ENCODE measurements around the gene DUSP28.

Gene DUSP28

GRCh38 chr2:240572141-240573031 is 12.2 kb downstream of the DUSP28 start:
- Mint-ChIP-seq H3K4me1 (peaks cover 34% of the 10 kb centered on the region), H3K36me3 (peaks cover 26% of the 10 kb centered on the region)
- ATAC-seq, result no peak

GRCh38 chr2:240573071-240573515 is 12.9 kb downstream of the DUSP28 start:
- H3K36me3 Mint-ChIP-seq, result peaks cover 30% of the 10 kb centered on the region
- peaks cover 27% of the 10 kb centered on the region for H3K4me1 Mint-ChIP-seq
- ATAC-seq, result no peak
- H3K27me3 Mint-ChIP-seq, result no peaks in the 10 kb centered on the region
- no peak overlapping the region for H3K27ac Mint-ChIP-seq
- H3K9me3 Mint-ChIP-seq, result no peaks in the 10 kb centered on the region
- no peak overlapping the region for H3K4me3 Mint-ChIP-seq

More at GRCh38 chr2:240572141-240573031, 12.2 kb downstream of the DUSP28 start:
- Mint-ChIP-seq H3K27me3 (no peaks in the 10 kb centered on the region), H3K9me3 (no peaks in the 10 kb centered on the region), H3K27ac (no peak overlapping the region), H3K4me3 (no peak overlapping the region)

GRCh38 chr2:240573516-240574385 is 13.6 kb downstream of the DUSP28 start:
- H3K4me3 Mint-ChIP-seq, result no peak overlapping the region
- H3K4me1 Mint-ChIP-seq, result peaks cover 31% of the 10 kb centered on the region
- H3K27me3 Mint-ChIP-seq, result no peaks in the 10 kb centered on the region
- peaks cover 37% of the 10 kb centered on the region for H3K36me3 Mint-ChIP-seq
- H3K9me3 Mint-ChIP-seq, result no peaks in the 10 kb centered on the region
- H3K27ac Mint-ChIP-seq, result no peak overlapping the region
- ATAC-seq, result no peak

- Mint-ChIP-seq H3K9me3 (no peaks in the 10 kb centered on the region), H3K4me3 (no peak overlapping the region), H3K36me3 (peaks cover 45% of the 10 kb centered on the region), H3K27me3 (no peaks in the 10 kb centered on the region), H3K27ac (no peak overlapping the region), H3K4me1 (peaks cover 33% of the 10 kb centered on the region)
- ATAC-seq, result no peak
Measured at GRCh38 chr2:240574386-240575100, 14.4 kb downstream of the DUSP28 start.

- H3K27me3 Mint-ChIP-seq, result no peaks in the 10 kb centered on the region
- no peak for ATAC-seq
- H3K27ac Mint-ChIP-seq, result no peak overlapping the region
- H3K9me3 Mint-ChIP-seq, result no peaks in the 10 kb centered on the region
- H3K4me1 Mint-ChIP-seq, result peaks cover 33% of the 10 kb centered on the region
- no peak overlapping the region for H3K4me3 Mint-ChIP-seq
- peaks cover 52% of the 10 kb centered on the region for H3K36me3 Mint-ChIP-seq
Measured at GRCh38 chr2:240575101-240575965, 15.2 kb downstream of the DUSP28 start.

GRCh38 chr2:240576036-240576435 is 15.9 kb downstream of the DUSP28 start:
- H3K36me3 Mint-ChIP-seq, result peaks cover 53% of the 10 kb centered on the region
- peaks cover 30% of the 10 kb centered on the region for H3K4me1 Mint-ChIP-seq
- no peaks in the 10 kb centered on the region for H3K27me3 Mint-ChIP-seq
- no peak overlapping the region for H3K27ac Mint-ChIP-seq
- no peaks in the 10 kb centered on the region for H3K9me3 Mint-ChIP-seq
- no peak for ATAC-seq
- H3K4me3 Mint-ChIP-seq, result no peak overlapping the region

GRCh38 chr2:240576436-240577205 is 16.5 kb downstream of the DUSP28 start:
- Mint-ChIP-seq H3K36me3 (peaks cover 57% of the 10 kb centered on the region), H3K9me3 (no peaks in the 10 kb centered on the region), H3K4me1 (peaks cover 26% of the 10 kb centered on the region), H3K27me3 (no peaks in the 10 kb centered on the region), H3K4me3 (no peak overlapping the region), H3K27ac (no peak overlapping the region)
- no peak for ATAC-seq

GRCh38 chr2:240577281-240578109 is 17.3 kb downstream of the DUSP28 start:
- Mint-ChIP-seq H3K4me3 (no peak overlapping the region), H3K27ac (no peak overlapping the region), H3K27me3 (no peaks in the 10 kb centered on the region), H3K36me3 (peaks cover 66% of the 10 kb centered on the region), H3K9me3 (no peaks in the 10 kb centered on the region), H3K4me1 (peaks cover 34% of the 10 kb centered on the region)
- ATAC-seq, result no peak

GRCh38 chr2:240578110-240578450 is 17.9 kb downstream of the DUSP28 start:
- peaks cover 67% of the 10 kb centered on the region for H3K36me3 Mint-ChIP-seq
- H3K27me3 Mint-ChIP-seq, result no peaks in the 10 kb centered on the region
- H3K27ac Mint-ChIP-seq, result no peak overlapping the region
- no peak for ATAC-seq
- peaks cover 40% of the 10 kb centered on the region for H3K4me1 Mint-ChIP-seq
- H3K9me3 Mint-ChIP-seq, result no peaks in the 10 kb centered on the region
- no peak overlapping the region for H3K4me3 Mint-ChIP-seq

- H3K27me3 Mint-ChIP-seq, result no peaks in the 10 kb centered on the region
- H3K9me3 Mint-ChIP-seq, result no peaks in the 10 kb centered on the region
- peaks cover 67% of the 10 kb centered on the region for H3K36me3 Mint-ChIP-seq
- H3K4me3 Mint-ChIP-seq, result no peak overlapping the region
- peak overlapping the region; percentile 67 for H3K27ac Mint-ChIP-seq
- ATAC-seq, result no peak
- peaks cover 40% of the 10 kb centered on the region for H3K4me1 Mint-ChIP-seq
Measured at GRCh38 chr2:240578488-240578887, 18.3 kb downstream of the DUSP28 start.

- H3K4me3 Mint-ChIP-seq, result peak overlapping the region; percentile 42
- peaks cover 44% of the 10 kb centered on the region for H3K4me1 Mint-ChIP-seq
Measured at GRCh38 chr2:240579071-240579762, 19.1 kb downstream of the DUSP28 start.

GRCh38 chr2:240579771-240580614 is 19.8 kb downstream of the DUSP28 start:
- Mint-ChIP-seq H3K4me3 (peak overlapping the region; percentile 42), H3K36me3 (peaks cover 62% of the 10 kb centered on the region), H3K4me1 (peaks cover 52% of the 10 kb centered on the region), H3K27me3 (no peaks in the 10 kb centered on the region), H3K9me3 (no peaks in the 10 kb centered on the region), H3K27ac (peak overlapping the region; percentile 67)
- ATAC-seq, result peak; percentile 64

More at GRCh38 chr2:240579071-240579762, 19.1 kb downstream of the DUSP28 start:
- Mint-ChIP-seq H3K9me3 (no peaks in the 10 kb centered on the region), H3K36me3 (peaks cover 67% of the 10 kb centered on the region), H3K27me3 (no peaks in the 10 kb centered on the region), H3K27ac (peak overlapping the region; percentile 67)
- peak; percentile 10 for ATAC-seq

Measured in stimulated activated memory B cell treated with anti-CD40 and anti-IgM and Interleukin-4, amounts not matched to agents 10 μg/mL and 1 μg/mL and 100 μg/mL, for 72 hours (primary cell).